HepG2 (cell line): ENCODE data around the gene SAXO1. TPM values are rescaled to one million over a fixed set of nuclear protein-coding genes. Genes with fewer than 3 reads are reported as not detected.

ENCODE experiments used
- AGO2 ChIP-seq: fragments of 200-400 bp; formaldehyde crosslinking; optimal IDR thresholded peaks from 2 replicates; pipeline ENCODE3; 2017; ENCODE audit warnings: mild to moderate bottlenecking, low read depth, low read length, moderate library complexity
- GATAD2A ChIP-seq: IDR thresholded peaks from 2 replicates; pipeline ENCODE4 v1.6.1; 2016
- HMGA1 ChIP-seq: sonication (generic); formaldehyde crosslinking; conservative IDR thresholded peaks from 2 replicates; pipeline ENCODE4 v1.4.0; 2020; ENCODE audit warnings: missing genetic modification reagents
- MEIS1 ChIP-seq: sonication (generic); formaldehyde crosslinking; IDR thresholded peaks from 2 replicates; pipeline ENCODE4 v1.9.0; 2021; ENCODE audit warnings: mild to moderate bottlenecking, missing genetic modification reagents, moderate library complexity, borderline replicate concordance
- NR0B2 ChIP-seq: sonication (generic); formaldehyde crosslinking; IDR thresholded peaks from 2 replicates; pipeline ENCODE4 v1.4.0; 2020; ENCODE audit warnings: mild to moderate bottlenecking, missing genetic modification reagents
- ZNF431 ChIP-seq: sonication (generic); formaldehyde crosslinking; IDR thresholded peaks from 2 replicates; pipeline ENCODE4 v1.9.0; 2022; ENCODE audit warnings: missing genetic modification reagents, low read depth, mild to moderate bottlenecking, borderline replicate concordance
- polyA plus RNA-seq, 8 experiments: library from polyadenylated mRNA; depleted of rRNA in 3 of 8; stranded (reverse) in 7 of 8; unstranded in 1 of 8; fragments of >200 nt; fragmentation: Illumina TruSeq in 4 of 8; extraction: Trizol in 4 of 8; gene quantifications; 2 replicates each; pipeline versions ENCODE4 v1.2.1 to v1.2.3, GENCODE V29; 2011 to 2016; ENCODE audit warnings: low read depth in 4 of 8, missing spikeins in 1 of 8, mixed read lengths in 1 of 8; ENCODE audit not compliant: insufficient read depth in 1 of 8
- total RNA-seq, 5 experiments: library from RNA; depleted of rRNA; stranded (reverse); fragments of >200 nt; fragmentation: Illumina TruSeq; extraction: Trizol; gene quantifications; 2 replicates each; pipeline ENCODE4 v1.2.3, GENCODE V29; 2016; ENCODE audit warnings: low read depth in 1 of 5
- TF ChIP-seq, protein P1 (sequence below): sonication (generic); formaldehyde crosslinking; conservative IDR thresholded peaks from 2 replicates; pipeline ENCODE4 v1.4.0; 2020; ENCODE audit warnings: mild to moderate bottlenecking, missing genetic modification reagents, moderate library complexity
- TF ChIP-seq, protein P2 (sequence below): sonication (generic); formaldehyde crosslinking; IDR thresholded peaks from 2 replicates; pipeline ENCODE4 v1.5.1; 2020; ENCODE audit warnings: missing genetic modification reagents, mild to moderate bottlenecking, borderline replicate concordance

Gene SAXO1
- total and polyA plus RNA-seq, 2 of the 13 experiments (the other 11 are each of a cell fraction or from before 2014, with no cell fraction given): not detected

- no peak for TF ChIP-seq HMGA1 (CRISPR knock-in tag)
- TF ChIP-seq, protein P1, sequence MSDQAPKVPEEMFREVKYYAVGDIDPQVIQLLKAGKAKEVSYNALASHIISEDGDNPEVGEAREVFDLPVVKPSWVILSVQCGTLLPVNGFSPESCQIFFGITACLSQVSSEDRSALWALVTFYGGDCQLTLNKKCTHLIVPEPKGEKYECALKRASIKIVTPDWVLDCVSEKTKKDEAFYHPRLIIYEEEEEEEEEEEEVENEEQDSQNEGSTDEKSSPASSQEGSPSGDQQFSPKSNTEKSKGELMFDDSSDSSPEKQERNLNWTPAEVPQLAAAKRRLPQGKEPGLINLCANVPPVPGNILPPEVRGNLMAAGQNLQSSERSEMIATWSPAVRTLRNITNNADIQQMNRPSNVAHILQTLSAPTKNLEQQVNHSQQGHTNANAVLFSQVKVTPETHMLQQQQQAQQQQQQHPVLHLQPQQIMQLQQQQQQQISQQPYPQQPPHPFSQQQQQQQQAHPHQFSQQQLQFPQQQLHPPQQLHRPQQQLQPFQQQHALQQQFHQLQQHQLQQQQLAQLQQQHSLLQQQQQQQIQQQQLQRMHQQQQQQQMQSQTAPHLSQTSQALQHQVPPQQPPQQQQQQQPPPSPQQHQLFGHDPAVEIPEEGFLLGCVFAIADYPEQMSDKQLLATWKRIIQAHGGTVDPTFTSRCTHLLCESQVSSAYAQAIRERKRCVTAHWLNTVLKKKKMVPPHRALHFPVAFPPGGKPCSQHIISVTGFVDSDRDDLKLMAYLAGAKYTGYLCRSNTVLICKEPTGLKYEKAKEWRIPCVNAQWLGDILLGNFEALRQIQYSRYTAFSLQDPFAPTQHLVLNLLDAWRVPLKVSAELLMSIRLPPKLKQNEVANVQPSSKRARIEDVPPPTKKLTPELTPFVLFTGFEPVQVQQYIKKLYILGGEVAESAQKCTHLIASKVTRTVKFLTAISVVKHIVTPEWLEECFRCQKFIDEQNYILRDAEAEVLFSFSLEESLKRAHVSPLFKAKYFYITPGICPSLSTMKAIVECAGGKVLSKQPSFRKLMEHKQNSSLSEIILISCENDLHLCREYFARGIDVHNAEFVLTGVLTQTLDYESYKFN (CRISPR knock-in tag): no peak
- no peak for TF ChIP-seq NR0B2 (CRISPR knock-in tag)
- no peak for TF ChIP-seq MEIS1 (CRISPR knock-in tag)
- no peak for TF ChIP-seq GATAD2A (CRISPR knock-in tag)
- TF ChIP-seq ZNF431 (CRISPR knock-in tag): no peak
- TF ChIP-seq, protein P2, sequence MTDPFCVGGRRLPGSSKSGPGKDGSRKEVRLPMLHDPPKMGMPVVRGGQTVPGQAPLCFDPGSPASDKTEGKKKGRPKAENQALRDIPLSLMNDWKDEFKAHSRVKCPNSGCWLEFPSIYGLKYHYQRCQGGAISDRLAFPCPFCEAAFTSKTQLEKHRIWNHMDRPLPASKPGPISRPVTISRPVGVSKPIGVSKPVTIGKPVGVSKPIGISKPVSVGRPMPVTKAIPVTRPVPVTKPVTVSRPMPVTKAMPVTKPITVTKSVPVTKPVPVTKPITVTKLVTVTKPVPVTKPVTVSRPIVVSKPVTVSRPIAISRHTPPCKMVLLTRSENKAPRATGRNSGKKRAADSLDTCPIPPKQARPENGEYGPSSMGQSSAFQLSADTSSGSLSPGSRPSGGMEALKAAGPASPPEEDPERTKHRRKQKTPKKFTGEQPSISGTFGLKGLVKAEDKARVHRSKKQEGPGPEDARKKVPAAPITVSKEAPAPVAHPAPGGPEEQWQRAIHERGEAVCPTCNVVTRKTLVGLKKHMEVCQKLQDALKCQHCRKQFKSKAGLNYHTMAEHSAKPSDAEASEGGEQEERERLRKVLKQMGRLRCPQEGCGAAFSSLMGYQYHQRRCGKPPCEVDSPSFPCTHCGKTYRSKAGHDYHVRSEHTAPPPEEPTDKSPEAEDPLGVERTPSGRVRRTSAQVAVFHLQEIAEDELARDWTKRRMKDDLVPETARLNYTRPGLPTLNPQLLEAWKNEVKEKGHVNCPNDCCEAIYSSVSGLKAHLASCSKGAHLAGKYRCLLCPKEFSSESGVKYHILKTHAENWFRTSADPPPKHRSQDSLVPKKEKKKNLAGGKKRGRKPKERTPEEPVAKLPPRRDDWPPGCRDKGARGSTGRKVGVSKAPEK (CRISPR knock-in tag): no peak
- TF ChIP-seq AGO2: no peak
- TF ChIP-seq, all 625 proteins: peak for 0
These were observed 122.6 kb downstream of the SAXO1 start (continued) for GRCh38 chr9:18910435-18910834.
